ENCODE measurements around the gene RAB4B.

- TF ChIP-seq, protein P1, sequence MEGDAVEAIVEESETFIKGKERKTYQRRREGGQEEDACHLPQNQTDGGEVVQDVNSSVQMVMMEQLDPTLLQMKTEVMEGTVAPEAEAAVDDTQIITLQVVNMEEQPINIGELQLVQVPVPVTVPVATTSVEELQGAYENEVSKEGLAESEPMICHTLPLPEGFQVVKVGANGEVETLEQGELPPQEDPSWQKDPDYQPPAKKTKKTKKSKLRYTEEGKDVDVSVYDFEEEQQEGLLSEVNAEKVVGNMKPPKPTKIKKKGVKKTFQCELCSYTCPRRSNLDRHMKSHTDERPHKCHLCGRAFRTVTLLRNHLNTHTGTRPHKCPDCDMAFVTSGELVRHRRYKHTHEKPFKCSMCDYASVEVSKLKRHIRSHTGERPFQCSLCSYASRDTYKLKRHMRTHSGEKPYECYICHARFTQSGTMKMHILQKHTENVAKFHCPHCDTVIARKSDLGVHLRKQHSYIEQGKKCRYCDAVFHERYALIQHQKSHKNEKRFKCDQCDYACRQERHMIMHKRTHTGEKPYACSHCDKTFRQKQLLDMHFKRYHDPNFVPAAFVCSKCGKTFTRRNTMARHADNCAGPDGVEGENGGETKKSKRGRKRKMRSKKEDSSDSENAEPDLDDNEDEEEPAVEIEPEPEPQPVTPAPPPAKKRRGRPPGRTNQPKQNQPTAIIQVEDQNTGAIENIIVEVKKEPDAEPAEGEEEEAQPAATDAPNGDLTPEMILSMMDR (IDR thresholded peaks at IDR 0.05), result no peak
- no peak for TF ChIP-seq POLR2AphosphoS5 (IDR thresholded peaks at IDR 0.05)
- no peak for TF ChIP-seq POLR2A (IDR thresholded peaks at IDR 0.05)
- no peak for TF ChIP-seq EP300 (IDR thresholded peaks at IDR 0.05)
Observed at GRCh38 chr19:40778706-40779284, 748 bp downstream of the RAB4B start.
